Astrocyte (in vitro differentiated cells and primary cell): Measurements from ENCODE around the gene KCNJ18. TPM values are rescaled to one million over a fixed set of nuclear protein-coding genes. Genes with fewer than 3 reads are reported as not detected.
"Not testable (repeated sequence)": the region's sequence is repeated elsewhere in the genome, so short reads cannot be mapped to it uniquely, and the experiment has no call there.

Experiments
- DNase-seq: peaks from one replicate; pipeline ENCODE4 v3.0.0-alpha.2; 2010; ENCODE audit warnings: low read depth
- FAIRE-seq: peaks from 2 replicates; lab custom pipeline; 2011; peaks lifted over from hg19 to GRCh38; lab: Jason Lieb, UNC
- H2AFZ ChIP-seq: 2 replicates; pipeline ENCODE4 v1.6.0; 2012; ENCODE audit warnings: low read depth, low read length, inconsistent platforms
- H3K27ac ChIP-seq: 2 replicates; pipeline ENCODE4 v1.5.1; 2011; ENCODE audit warnings: low read depth, low read length, inconsistent platforms
- H3K27me3 ChIP-seq: 2 replicates; pipeline ENCODE4 v1.6.0; 2011; ENCODE audit warnings: low read length, inconsistent platforms; ENCODE audit not compliant: insufficient read depth
- H3K36me3 ChIP-seq: 2 replicates; pipeline ENCODE4 v1.5.1; 2011; ENCODE audit warnings: low read length, inconsistent platforms; ENCODE audit not compliant: insufficient read depth
- H3K4me1 ChIP-seq: 2 replicates; pipeline ENCODE4 v1.5.1; 2011; ENCODE audit warnings: low read length, inconsistent platforms; ENCODE audit not compliant: insufficient read depth
- H3K4me2 ChIP-seq: 2 replicates; pipeline ENCODE4 v1.6.0; 2012; ENCODE audit warnings: low read length, inconsistent platforms
- H3K4me3 ChIP-seq: 2 replicates; pipeline ENCODE4 v1.5.1; 2011; ENCODE audit warnings: low read depth, mild to moderate bottlenecking, low read length, inconsistent platforms; ENCODE audit not compliant: insufficient read depth
- H3K79me2 ChIP-seq: 2 replicates; pipeline ENCODE4 v1.6.0; 2012; ENCODE audit warnings: mild to moderate bottlenecking, low read length, inconsistent platforms; ENCODE audit not compliant: insufficient read depth
- H3K9ac ChIP-seq: 2 replicates; pipeline ENCODE4 v1.6.0; 2012; ENCODE audit warnings: mild to moderate bottlenecking, low read length, inconsistent platforms
- H3K9me3 ChIP-seq: 2 replicates; pipeline ENCODE4 v1.5.1; 2012; ENCODE audit warnings: low read depth, mild to moderate bottlenecking, low read length, inconsistent platforms; ENCODE audit not compliant: insufficient read depth
- H4K20me1 ChIP-seq: 2 replicates; pipeline ENCODE4 v1.6.0; 2012; ENCODE audit warnings: low read length, inconsistent platforms; ENCODE audit not compliant: insufficient read depth
- H3K27ac Mint-ChIP-seq: one replicate; pipeline ENCODE4 v1.8.0; 2021; ENCODE audit warnings: mild to moderate bottlenecking, mixed read lengths; ENCODE audit not compliant: unreplicated experiment
- H3K27me3 Mint-ChIP-seq: one replicate; pipeline ENCODE4 v1.8.0; 2021; ENCODE audit warnings: low read depth, mixed read lengths; ENCODE audit not compliant: unreplicated experiment
- H3K36me3 Mint-ChIP-seq: one replicate; pipeline ENCODE4 v1.8.0; 2021; ENCODE audit warnings: low read depth, mixed read lengths; ENCODE audit not compliant: unreplicated experiment
- H3K4me1 Mint-ChIP-seq: one replicate; pipeline ENCODE4 v1.8.0; 2021; ENCODE audit warnings: low read depth, mixed read lengths; ENCODE audit not compliant: unreplicated experiment
- H3K4me3 Mint-ChIP-seq: one replicate; pipeline ENCODE4 v1.8.0; 2021; ENCODE audit warnings: mild to moderate bottlenecking, moderate library complexity, mixed read lengths; ENCODE audit not compliant: unreplicated experiment
- H3K9me3 Mint-ChIP-seq: one replicate; pipeline ENCODE4 v1.8.0; 2021; ENCODE audit warnings: mild to moderate bottlenecking, mixed read lengths; ENCODE audit not compliant: unreplicated experiment
- EZH2 ChIP-seq: IDR thresholded peaks from 2 replicates; pipeline ENCODE4 v1.6.1; 2012; ENCODE audit warnings: mild to moderate bottlenecking, low read length, inconsistent platforms; ENCODE audit not compliant: insufficient read depth
- total RNA-seq: library from RNA; stranded (reverse); gene quantifications from 2 replicates; pipeline ENCODE4 v1.2.1, GENCODE V29; 2021
- TF ChIP-seq, protein P1 (sequence below): IDR thresholded peaks from 2 replicates; pipeline ENCODE4 v1.5.1; 2011; ENCODE audit warnings: low read depth, mild to moderate bottlenecking, inconsistent platforms, low read length, moderate library complexity; ENCODE audit not compliant: insufficient read depth

KCNJ18 gene
- total RNA-seq, 1 donor from 2014 or later: not detected

GRCh38 chr17:21673451-21674241 lies 18.7 kb upstream of the KCNJ18 start:
- not testable (repeated sequence) for H3K27ac ChIP-seq, H3K4me2 ChIP-seq, H3K4me1 Mint-ChIP-seq, H3K27me3 ChIP-seq, DNase-seq, H3K36me3 Mint-ChIP-seq, H3K4me3 Mint-ChIP-seq, H3K79me2 ChIP-seq, H4K20me1 ChIP-seq, H3K36me3 ChIP-seq, H3K27me3 Mint-ChIP-seq, H3K4me3 ChIP-seq, H3K27ac Mint-ChIP-seq, H2AFZ ChIP-seq, FAIRE-seq, H3K9ac ChIP-seq, H3K4me1 ChIP-seq
- H3K9me3 Mint-ChIP-seq: peaks cover 39% of the 10 kb centered on the region
- peaks cover 28% of the 10 kb centered on the region for H3K9me3 ChIP-seq

GRCh38 chr17:21674242-21674731 lies 18.0 kb upstream of the KCNJ18 start:
- no peaks in the 10 kb centered on the region for H4K20me1 ChIP-seq
- no peaks in the 10 kb centered on the region for H3K36me3 ChIP-seq
- no peak overlapping the region for H3K4me2 ChIP-seq
- no peak for DNase-seq
- no peak for TF ChIP-seq EZH2
- TF ChIP-seq, protein P1, sequence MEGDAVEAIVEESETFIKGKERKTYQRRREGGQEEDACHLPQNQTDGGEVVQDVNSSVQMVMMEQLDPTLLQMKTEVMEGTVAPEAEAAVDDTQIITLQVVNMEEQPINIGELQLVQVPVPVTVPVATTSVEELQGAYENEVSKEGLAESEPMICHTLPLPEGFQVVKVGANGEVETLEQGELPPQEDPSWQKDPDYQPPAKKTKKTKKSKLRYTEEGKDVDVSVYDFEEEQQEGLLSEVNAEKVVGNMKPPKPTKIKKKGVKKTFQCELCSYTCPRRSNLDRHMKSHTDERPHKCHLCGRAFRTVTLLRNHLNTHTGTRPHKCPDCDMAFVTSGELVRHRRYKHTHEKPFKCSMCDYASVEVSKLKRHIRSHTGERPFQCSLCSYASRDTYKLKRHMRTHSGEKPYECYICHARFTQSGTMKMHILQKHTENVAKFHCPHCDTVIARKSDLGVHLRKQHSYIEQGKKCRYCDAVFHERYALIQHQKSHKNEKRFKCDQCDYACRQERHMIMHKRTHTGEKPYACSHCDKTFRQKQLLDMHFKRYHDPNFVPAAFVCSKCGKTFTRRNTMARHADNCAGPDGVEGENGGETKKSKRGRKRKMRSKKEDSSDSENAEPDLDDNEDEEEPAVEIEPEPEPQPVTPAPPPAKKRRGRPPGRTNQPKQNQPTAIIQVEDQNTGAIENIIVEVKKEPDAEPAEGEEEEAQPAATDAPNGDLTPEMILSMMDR: no peak
- H3K27ac ChIP-seq: no peak overlapping the region
- H3K4me3 Mint-ChIP-seq: no peak overlapping the region
- H3K79me2 ChIP-seq: no peaks in the 10 kb centered on the region
- H3K9me3 ChIP-seq: peaks cover 28% of the 10 kb centered on the region
- H3K27me3 ChIP-seq: no peaks in the 10 kb centered on the region
- no peak for FAIRE-seq
- H3K36me3 Mint-ChIP-seq: peaks cover under 1% of the 10 kb centered on the region
- peaks cover 2% of the 10 kb centered on the region for H3K27me3 Mint-ChIP-seq
- H3K9ac ChIP-seq: no peak overlapping the region
- H3K27ac Mint-ChIP-seq: no peak overlapping the region
- H2AFZ ChIP-seq: no peak overlapping the region
- H3K4me3 ChIP-seq: no peak overlapping the region
- peaks cover 39% of the 10 kb centered on the region for H3K9me3 Mint-ChIP-seq
- no peaks in the 10 kb centered on the region for H3K4me1 Mint-ChIP-seq
- H3K4me1 ChIP-seq: no peaks in the 10 kb centered on the region

DNA sequence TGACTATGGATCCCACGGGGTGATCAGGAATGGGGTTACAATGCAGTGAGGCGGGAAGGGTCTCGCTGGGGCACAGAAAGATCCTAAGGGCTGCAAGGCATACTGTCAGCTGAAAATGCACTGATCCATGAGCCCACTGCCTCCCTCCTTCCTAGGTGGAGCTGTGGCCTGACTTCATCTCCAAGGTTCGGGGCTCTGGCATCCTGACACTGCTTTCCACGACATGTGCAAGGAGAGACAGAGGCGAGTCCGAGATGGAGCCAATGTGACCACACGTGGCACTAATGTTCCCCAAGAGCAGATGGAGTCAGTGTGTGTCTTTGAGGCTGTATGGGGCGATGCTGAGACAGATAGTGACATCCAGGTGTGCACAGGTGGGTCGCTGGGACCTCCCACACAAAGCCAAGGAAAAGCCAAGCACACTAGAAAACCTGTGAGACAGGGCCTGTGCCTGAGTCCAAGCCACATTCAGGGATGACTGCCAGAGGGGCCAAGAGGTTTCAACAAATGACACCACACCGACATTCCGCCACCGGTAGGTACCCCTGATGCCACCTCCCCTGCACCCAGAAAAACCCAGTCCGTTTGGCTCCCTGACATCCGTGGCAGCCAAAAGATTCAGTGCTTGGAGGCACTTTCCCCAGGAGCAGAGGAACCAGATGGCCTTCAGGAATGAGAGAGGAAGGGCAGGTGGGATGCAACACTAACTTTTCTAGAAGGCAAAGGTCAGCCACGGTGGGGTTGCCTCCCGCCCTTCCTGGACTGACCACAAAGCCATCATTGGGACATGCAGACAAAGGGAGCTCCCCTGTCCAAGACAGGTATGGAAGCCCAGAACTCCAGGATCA lies 17.2 kb upstream of the KCNJ18 start:
- H2AFZ ChIP-seq, H3K27ac Mint-ChIP-seq, H3K36me3 Mint-ChIP-seq, DNase-seq, H3K4me1 ChIP-seq, FAIRE-seq, H3K4me3 Mint-ChIP-seq, H3K27me3 ChIP-seq, H3K4me3 ChIP-seq, H4K20me1 ChIP-seq, H3K27ac ChIP-seq, H3K9ac ChIP-seq, H3K4me2 ChIP-seq, H3K36me3 ChIP-seq, H3K27me3 Mint-ChIP-seq, H3K79me2 ChIP-seq, H3K4me1 Mint-ChIP-seq: not testable (repeated sequence)
- H3K9me3 Mint-ChIP-seq: peaks cover 40% of the 10 kb centered on the region
- peaks cover 26% of the 10 kb centered on the region for H3K9me3 ChIP-seq

DNA sequence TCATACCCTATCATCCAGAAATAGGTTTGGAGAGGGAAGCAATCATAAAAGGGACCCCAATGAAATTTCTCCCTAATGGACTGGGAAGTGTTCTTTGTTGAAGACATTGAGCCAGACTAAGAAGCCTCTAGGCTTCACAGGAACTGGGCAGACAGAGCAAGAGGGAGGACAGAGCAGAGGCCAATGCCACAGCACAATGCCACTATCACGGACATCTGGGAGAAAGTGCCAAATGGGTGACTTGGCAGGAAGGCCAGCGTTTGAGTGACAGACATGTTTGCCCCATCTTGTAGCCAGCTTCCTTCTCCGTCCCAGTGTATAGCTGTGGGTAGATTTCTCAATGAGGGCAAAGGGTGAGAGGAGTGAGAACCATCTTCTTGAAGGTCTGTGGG lies 16.6 kb upstream of the KCNJ18 start:
- not testable (repeated sequence) for FAIRE-seq, H3K4me1 ChIP-seq, H2AFZ ChIP-seq, H3K27ac ChIP-seq, H3K36me3 ChIP-seq, H3K4me3 Mint-ChIP-seq, H3K4me1 Mint-ChIP-seq, H4K20me1 ChIP-seq, H3K79me2 ChIP-seq, H3K27ac Mint-ChIP-seq, H3K27me3 Mint-ChIP-seq, H3K9ac ChIP-seq, DNase-seq, H3K4me3 ChIP-seq, H3K27me3 ChIP-seq, H3K4me2 ChIP-seq, H3K36me3 Mint-ChIP-seq
- peaks cover 44% of the 10 kb centered on the region for H3K9me3 Mint-ChIP-seq
- peaks cover 27% of the 10 kb centered on the region for H3K9me3 ChIP-seq
